Measurements from ENCODE around the gene NOL6. TPM values are rescaled to one million over a fixed set of nuclear protein-coding genes. Genes with fewer than 3 reads are reported as not detected.
A peak's percentile ranks its signal among the peaks of the same experiment; 100 is the strongest.

Gene NOL6
- total and polyA plus RNA-seq, 9 of the 15 experiments (the other 6 are each of a cell fraction or from before 2014, with no cell fraction given): 7.7 to 58.9 (median 27.0) TPM

DNA sequence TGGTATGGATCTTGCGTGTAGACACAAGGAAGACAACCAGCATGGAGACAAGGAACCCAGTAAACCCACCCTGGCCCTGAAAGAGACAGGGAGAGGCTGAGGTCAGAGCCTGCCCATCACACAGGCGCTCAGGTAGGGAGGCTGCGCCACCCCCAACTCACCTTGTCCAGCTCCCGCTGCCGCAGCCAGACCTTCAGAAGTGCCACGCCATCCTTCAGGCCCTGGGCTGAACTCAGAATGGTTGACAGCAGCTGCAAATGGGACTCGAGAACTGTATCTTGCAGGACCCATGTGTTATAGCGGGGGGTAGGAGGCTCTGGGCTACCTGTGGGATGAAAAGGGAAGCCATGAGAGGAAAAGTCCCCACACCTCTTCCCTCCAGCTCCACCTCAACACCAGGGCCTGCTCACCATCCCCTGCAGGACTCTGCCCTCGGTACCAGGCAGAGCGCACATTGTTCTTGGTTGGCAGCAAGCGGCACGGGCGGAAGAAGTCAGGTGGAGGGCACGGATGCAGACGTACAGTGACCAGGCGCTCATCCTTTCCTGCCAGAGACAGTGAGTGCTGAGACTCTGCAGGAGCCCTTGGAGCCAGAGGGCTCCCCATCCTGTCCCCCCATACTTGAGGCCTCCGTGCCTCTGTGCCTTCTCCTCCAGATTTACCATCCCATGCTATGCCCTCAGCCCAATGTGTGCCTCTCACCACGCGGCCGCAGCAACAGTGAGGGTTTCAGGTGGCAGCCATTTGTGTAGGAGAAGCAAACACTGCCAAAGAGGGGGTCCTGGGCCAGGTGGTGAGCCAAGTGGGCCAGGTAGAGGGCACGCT, 4.7 kb downstream of the NOL6 start:
- WGBS (ENCODE audit: insufficient coverage, low coverage, missing lambda C conversion rate): 96% methylated on average over 11 of the region's 21 CpGs
- TF ChIP-seq, protein P1, sequence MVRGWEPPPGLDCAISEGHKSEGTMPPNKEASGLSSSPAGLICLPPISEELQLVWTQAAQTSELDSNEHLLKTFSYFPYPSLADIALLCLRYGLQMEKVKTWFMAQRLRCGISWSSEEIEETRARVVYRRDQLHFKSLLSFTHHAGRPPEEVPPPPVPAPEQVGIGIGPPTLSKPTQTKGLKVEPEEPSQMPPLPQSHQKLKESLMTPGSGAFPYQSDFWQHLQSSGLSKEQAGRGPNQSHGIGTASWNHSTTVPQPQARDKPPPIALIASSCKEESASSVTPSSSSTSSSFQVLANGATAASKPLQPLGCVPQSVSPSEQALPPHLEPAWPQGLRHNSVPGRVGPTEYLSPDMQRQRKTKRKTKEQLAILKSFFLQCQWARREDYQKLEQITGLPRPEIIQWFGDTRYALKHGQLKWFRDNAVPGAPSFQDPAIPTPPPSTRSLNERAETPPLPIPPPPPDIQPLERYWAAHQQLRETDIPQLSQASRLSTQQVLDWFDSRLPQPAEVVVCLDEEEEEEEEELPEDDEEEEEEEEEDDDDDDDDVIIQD (CRISPR knock-in tag; IDR thresholded peaks at IDR 0.05): no peak
- 0 out of 2 replicates have a peak, but pooled peaks have one; percentile 26 for TF ChIP-seq RBFOX2 (IDR thresholded peaks at IDR 0.05; ENCODE audit: low read depth, low read length)
- no peak for TF ChIP-seq SOX6 (IDR thresholded peaks at IDR 0.05)
- TF ChIP-seq, protein P2, sequence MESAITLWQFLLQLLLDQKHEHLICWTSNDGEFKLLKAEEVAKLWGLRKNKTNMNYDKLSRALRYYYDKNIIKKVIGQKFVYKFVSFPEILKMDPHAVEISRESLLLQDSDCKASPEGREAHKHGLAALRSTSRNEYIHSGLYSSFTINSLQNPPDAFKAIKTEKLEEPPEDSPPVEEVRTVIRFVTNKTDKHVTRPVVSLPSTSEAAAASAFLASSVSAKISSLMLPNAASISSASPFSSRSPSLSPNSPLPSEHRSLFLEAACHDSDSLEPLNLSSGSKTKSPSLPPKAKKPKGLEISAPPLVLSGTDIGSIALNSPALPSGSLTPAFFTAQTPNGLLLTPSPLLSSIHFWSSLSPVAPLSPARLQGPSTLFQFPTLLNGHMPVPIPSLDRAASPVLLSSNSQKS (CRISPR knock-in tag; IDR thresholded peaks at IDR 0.05): no peak
- H3K9me1 ChIP-seq (ENCODE audit: control insufficient read depth, insufficient read depth, low read length): no peaks in the 10 kb centered on the region
- H3K9me3 ChIP-seq (replicated peaks; ENCODE audit: control insufficient read depth, insufficient read depth, low read depth, low read length): no peaks in the 10 kb centered on the region
- POLR2A ChIA-PET: no interaction called here
- peaks cover 27% of the 10 kb centered on the region for H3K79me2 ChIP-seq (ENCODE audit: control insufficient read depth, insufficient read depth, low read length)
- peak in 2 of 4 experiments; percentile 2 to 3 for DNase-seq (ENCODE audit: extremely low read depth in 1 of 4, low spot score in 3 of 4)
- BruUV-seq (replicated peaks): no TSS peak
- no peak for FAIRE-seq
- no peaks in the 10 kb centered on the region for H3K27me3 ChIP-seq (ENCODE audit: control insufficient read depth in 2 of 2, insufficient read depth in 2 of 2, low read length in 2 of 2)
- CTCF ChIA-PET (ENCODE audit: low intra/inter-chr PET ratio): no interaction called here
- H3K27ac ChIP-seq (ENCODE audit: extremely low read depth, low read depth, low read length): no peak overlapping the region
- in situ Hi-C loops (cut with MboI): loop anchor here (10.0 kb wide), 1 partner anchor 64 kb away; the partner anchor contains the start of gene AQP7
- no peak overlapping the region for H2AFZ ChIP-seq (ENCODE audit: low read depth, low read length)
- no peak overlapping the region for H3K4me2 ChIP-seq (ENCODE audit: insufficient read depth, low read length)
- H3K9ac ChIP-seq (ENCODE audit: insufficient read depth in 1 of 2, low read depth in 2 of 2, low read length in 2 of 2): peak overlapping the region in 1 of 2 experiments; percentile 52; a peak in 1 of 4 replicates
- H3K4me1 ChIP-seq (replicated peaks in 1 of 2; ENCODE audit: control insufficient read depth in 2 of 2, insufficient read depth in 2 of 2, low read length in 2 of 2): peaks cover 7% of the 10 kb centered on the region in 2 experiments; a peak in 3 of 5 replicates
- intact Hi-C loops (cut with micrococcal nuclease): no loop called here
- ATAC-seq: no peak
- H4K20me1 ChIP-seq (replicated peaks; ENCODE audit: control insufficient read depth, insufficient read depth, low read length): no peaks in the 10 kb centered on the region
- H3K36me3 ChIP-seq (ENCODE audit: control insufficient read depth, insufficient read depth, low read length): peaks cover 85% of the 10 kb centered on the region
- H3K4me3 ChIP-seq: no peak overlapping the region
